Right lobe of liver (tissue), 6 donors: ENCODE data around the gene HDAC10. TPM values are rescaled to one million over a fixed set of nuclear protein-coding genes. Genes with fewer than 3 reads are reported as not detected.

ENCODE experiments used
- ATAC-seq, 4 donors: fragments of 200-7000 bp; cut with Tn5 transposase; one replicate each; pipeline ENCODE4 v1.9.1; 2020; ENCODE audit warnings: mild to moderate bottlenecking in 4 of 4, moderate library complexity in 4 of 4
- DNase-seq, 3 donors: peaks; one replicate each; pipeline ENCODE4 v3.0.0-alpha.2; 2020
- H3K27ac ChIP-seq, 3 donors: fragments of 200-600 bp; one replicate each; pipeline ENCODE4 v1.8.0; 2022
- H3K27me3 ChIP-seq, 2 donors: fragments of 200-600 bp; one replicate each; pipeline ENCODE4 v1.8.0; 2022
- H3K36me3 ChIP-seq, 4 donors: fragments of 200-600 bp; sonication (generic) in 1 of 4; one replicate each; pipeline versions ENCODE4 v1.5.1 to v1.8.0; 2017 to 2022; ENCODE audit warnings: control low read depth in 1 of 4
- H3K4me1 ChIP-seq, 4 donors: fragments of 200-600 bp; sonication (generic) in 1 of 4; one replicate each; pipeline versions ENCODE4 v1.5.1 to v1.8.0; 2017 to 2022; ENCODE audit warnings: control low read depth in 1 of 4
- H3K4me3 ChIP-seq, 3 donors: fragments of 200-600 bp; one replicate each; pipeline ENCODE4 v1.8.0; 2022
- H3K9me3 ChIP-seq, 4 donors: fragments of 200-600 bp; sonication (generic) in 1 of 4; one replicate each; pipeline versions ENCODE4 v1.5.1 to v1.8.0; 2017 to 2022; ENCODE audit warnings: control low read depth in 1 of 4
- POLR2A ChIP-seq: fragments of 450-650 bp; IDR thresholded peaks from one replicate; pipeline ENCODE4 v1.6.1; 2017; ENCODE audit warnings: antibody characterized with exemption, mild to moderate bottlenecking
- WGBS: methylation state at CpG from one replicate; pipeline ENCODE4 v1.1.6; 2018; ENCODE audit warnings: low coverage, low lambda C conversion rate; ENCODE audit not compliant: insufficient coverage; ENCODE audit errors: missing lambda C conversion rate; 5-methylcytosine and 5-hydroxymethylcytosine counted together
- intact Hi-C, 2 donors: fragments of 100-400 bp; cut with DNase I; formaldehyde crosslinking; loops; one replicate each; pipeline versions ENCODE4 v1.11.2 to v1.14.1; 2022
- total RNA-seq, 6 experiments: library from RNA; depleted of rRNA in 2 of 6; stranded (reverse); fragments of >200 nt in 2 of 6; fragmentation: NEBNext Ultra II Directional in 3 of 6; extraction: Animal tissue kit (Norgen Biotek cat#: 25700) in 3 of 6; gene quantifications; one replicate each; pipeline versions ENCODE4 v1.1.0 to v1.2.4, GENCODE V29; 2016 to 2023
- TF ChIP-seq, protein P1 (sequence below), 4 donors: fragments of 200-600 bp in 3 of 4; fragments of 450-650 bp in 1 of 4; IDR thresholded peaks; one replicate each; pipeline versions ENCODE4 v1.5.1 to v1.8.0; 2016 to 2022; ENCODE audit warnings: antibody characterized with exemption in 4 of 4, mild to moderate bottlenecking in 2 of 4
- donor health status: DM: no; HTN: yes; CAD: no.
- donor health status: DM: no; HTN: no; CAD: no.
- donor health status: DM: no; HTN: no; CAD: no.
- donor health status: DM: no; HTN: yes; CAD: no.
- donor health status: DM: no; HTN: yes; CAD: no.

HDAC10 gene
- total RNA-seq, 6 experiments from 2014 or later = 19.6 to 30.5 (median 23.0) TPM

GRCh38 chr22:50215297-50216054 lies 35.6 kb downstream of the HDAC10 start:
- DNase-seq (peak in 1 of 3 donors; percentile 30), ATAC-seq (no peak)
- intact Hi-C loops = no loop called here
- Histone ChIP-seq H3K4me1 (peaks cover 0 to 4% (median 2%) of the 10 kb centered on the region in 4 donors), H3K9me3 (no peaks in the 10 kb centered on the region), H3K27ac (no peak overlapping the region), H3K36me3 (peaks cover 8 to 84% (median 39%) of the 10 kb centered on the region in 4 donors), H3K4me3 (no peak overlapping the region), H3K27me3 (no peaks in the 10 kb centered on the region)
- no peak for TF ChIP-seq POLR2A
- TF ChIP-seq, protein P1, sequence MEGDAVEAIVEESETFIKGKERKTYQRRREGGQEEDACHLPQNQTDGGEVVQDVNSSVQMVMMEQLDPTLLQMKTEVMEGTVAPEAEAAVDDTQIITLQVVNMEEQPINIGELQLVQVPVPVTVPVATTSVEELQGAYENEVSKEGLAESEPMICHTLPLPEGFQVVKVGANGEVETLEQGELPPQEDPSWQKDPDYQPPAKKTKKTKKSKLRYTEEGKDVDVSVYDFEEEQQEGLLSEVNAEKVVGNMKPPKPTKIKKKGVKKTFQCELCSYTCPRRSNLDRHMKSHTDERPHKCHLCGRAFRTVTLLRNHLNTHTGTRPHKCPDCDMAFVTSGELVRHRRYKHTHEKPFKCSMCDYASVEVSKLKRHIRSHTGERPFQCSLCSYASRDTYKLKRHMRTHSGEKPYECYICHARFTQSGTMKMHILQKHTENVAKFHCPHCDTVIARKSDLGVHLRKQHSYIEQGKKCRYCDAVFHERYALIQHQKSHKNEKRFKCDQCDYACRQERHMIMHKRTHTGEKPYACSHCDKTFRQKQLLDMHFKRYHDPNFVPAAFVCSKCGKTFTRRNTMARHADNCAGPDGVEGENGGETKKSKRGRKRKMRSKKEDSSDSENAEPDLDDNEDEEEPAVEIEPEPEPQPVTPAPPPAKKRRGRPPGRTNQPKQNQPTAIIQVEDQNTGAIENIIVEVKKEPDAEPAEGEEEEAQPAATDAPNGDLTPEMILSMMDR (IDR thresholded peaks at IDR 0.05) = no peak
- 65% methylated on average over 5 of the region's 17 CpGs for WGBS

DNA sequence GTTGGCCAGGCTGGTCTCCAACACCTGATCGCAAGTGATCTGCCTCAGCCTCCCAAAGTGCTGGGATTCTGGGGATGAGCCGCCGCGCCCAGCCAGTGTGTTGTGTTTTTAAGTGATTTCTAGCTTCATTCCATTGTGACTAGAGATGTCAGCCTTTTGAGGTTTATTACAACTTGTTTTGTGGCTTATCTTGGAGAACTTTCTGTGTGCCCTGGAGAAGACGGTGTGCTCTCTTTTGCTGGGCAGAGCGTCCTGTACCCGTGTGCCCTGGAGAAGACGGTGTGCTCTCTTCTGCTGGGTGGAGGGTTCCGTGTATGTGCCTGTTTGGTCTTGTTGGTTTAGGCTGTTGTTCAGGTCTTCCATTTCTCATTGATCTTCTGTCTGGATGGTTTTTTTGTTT lies 37.8 kb downstream of the HDAC10 start:
- Histone ChIP-seq H3K27ac (no peak overlapping the region), H3K9me3 (no peaks in the 10 kb centered on the region), H3K27me3 (no peaks in the 10 kb centered on the region), H3K4me3 (no peak overlapping the region), H3K4me1 (peaks cover 0 to 8% (median 0%) of the 10 kb centered on the region in 4 donors), H3K36me3 (peaks cover 12 to 92% (median 43%) of the 10 kb centered on the region in 4 donors)
- intact Hi-C loops = loop anchor here in 1 of 2 donors (5.0 kb wide), 1 partner anchor 66 kb away; no protein-coding TSS in a partner anchor
- no peak for TF ChIP-seq POLR2A
- TF ChIP-seq, protein P1 (IDR thresholded peaks at IDR 0.05) = no peak
- ATAC-seq (no peak), DNase-seq (peak in 1 of 3 donors; percentile 14)
- 76% methylated on average over 8 of the region's 9 CpGs for WGBS

GRCh38 chr22:50211147-50211546 lies 39.9 kb downstream of the HDAC10 start:
- intact Hi-C loops = loop anchor here in 1 of 2 donors (5.0 kb wide), 1 partner anchor 64 kb away; no protein-coding TSS in a partner anchor
- ATAC-seq = no peak
- no peak overlapping the region for H3K27ac ChIP-seq

GRCh38 chr22:50210378-50211139 lies 40.5 kb downstream of the HDAC10 start:
- intact Hi-C loops = loop anchor here in 1 of 2 donors (5.0 kb wide), 1 partner anchor 63 kb away; no protein-coding TSS in a partner anchor
- H3K36me3 ChIP-seq = peaks cover 6 to 75% (median 35%) of the 10 kb centered on the region in 4 donors

More at GRCh38 chr22:50211147-50211546, 39.9 kb downstream of the HDAC10 start:
- no peak for TF ChIP-seq POLR2A
- TF ChIP-seq, protein P1 (IDR thresholded peaks at IDR 0.05) = no peak
- 82% methylated on average over 14 of the region's 14 CpGs for WGBS
- peaks cover 6 to 81% (median 38%) of the 10 kb centered on the region in 4 donors for H3K36me3 ChIP-seq
- DNase-seq = peak in 1 of 3 donors; percentile 25
- peaks cover 0 to 25% (median 8%) of the 10 kb centered on the region in 4 donors for H3K4me1 ChIP-seq
- H3K9me3 ChIP-seq = no peaks in the 10 kb centered on the region
- H3K27me3 ChIP-seq = no peaks in the 10 kb centered on the region
- H3K4me3 ChIP-seq = no peak overlapping the region

More at GRCh38 chr22:50210378-50211139, 40.5 kb downstream of the HDAC10 start:
- no peaks in the 10 kb centered on the region for H3K9me3 ChIP-seq
- WGBS = 70% methylated on average over 3 of the region's 32 CpGs
- ATAC-seq (no peak), DNase-seq (peak in 1 of 3 donors; percentile 58)
- H3K27ac ChIP-seq = no peak overlapping the region
- H3K4me1 ChIP-seq = peaks cover 0 to 28% (median 10%) of the 10 kb centered on the region in 4 donors
- H3K4me3 ChIP-seq = no peak overlapping the region
- no peaks in the 10 kb centered on the region for H3K27me3 ChIP-seq
- TF ChIP-seq, protein P1 (IDR thresholded peaks at IDR 0.05) = no peak
- no peak for TF ChIP-seq POLR2A
